T-helper 17 cell (primary cell): ENCODE measurements around the gene CMTM7. TPM values are rescaled to one million over a fixed set of nuclear protein-coding genes. Genes with fewer than 3 reads are reported as not detected.

ENCODE experiments used
- ATAC-seq: fragments of 150-1000 bp; cut with Tn5 transposase; 2 replicates; pipeline ENCODE4 v1.10.0; 2021; ENCODE audit warnings: mild to moderate bottlenecking, moderate library complexity
- DNase-seq, 3 donors: peaks; one replicate each; pipeline versions ENCODE4 v3.0.0 to v3.0.0-alpha.2; 2020 to 2021
- H3K9me3 ChIP-seq: one replicate; pipeline ENCODE4 v1.7.0; 2013; ENCODE audit warnings: low read length, mild to moderate bottlenecking; ENCODE audit not compliant: control insufficient read depth, poor library complexity, severe bottlenecking
- H3K27ac Mint-ChIP-seq: one replicate; pipeline ENCODE4 v1.8.0; 2022; ENCODE audit warnings: mild to moderate bottlenecking, moderate library complexity, mixed read lengths
- H3K27me3 Mint-ChIP-seq: one replicate; pipeline ENCODE4 v1.8.0; 2022; ENCODE audit warnings: mixed read lengths
- H3K36me3 Mint-ChIP-seq: one replicate; pipeline ENCODE4 v1.8.0; 2022; ENCODE audit warnings: low read depth, mixed read lengths
- H3K4me1 Mint-ChIP-seq: one replicate; pipeline ENCODE4 v1.8.0; 2022; ENCODE audit warnings: mild to moderate bottlenecking, mixed read lengths
- H3K4me3 Mint-ChIP-seq: one replicate; pipeline ENCODE4 v1.8.0; 2022; ENCODE audit warnings: mild to moderate bottlenecking, moderate library complexity, mixed read lengths
- total RNA-seq, 4 donors: library from RNA in 2 of 4; stranded (reverse) in 2 of 4; gene quantifications; one replicate each; pipeline ENCODE4 v1.2.3 and lab custom pipeline; 2022 to 2026

CMTM7 gene
- total RNA-seq, 2 donors from 2014 or later, result 38.5 to 45.3 TPM

DNA sequence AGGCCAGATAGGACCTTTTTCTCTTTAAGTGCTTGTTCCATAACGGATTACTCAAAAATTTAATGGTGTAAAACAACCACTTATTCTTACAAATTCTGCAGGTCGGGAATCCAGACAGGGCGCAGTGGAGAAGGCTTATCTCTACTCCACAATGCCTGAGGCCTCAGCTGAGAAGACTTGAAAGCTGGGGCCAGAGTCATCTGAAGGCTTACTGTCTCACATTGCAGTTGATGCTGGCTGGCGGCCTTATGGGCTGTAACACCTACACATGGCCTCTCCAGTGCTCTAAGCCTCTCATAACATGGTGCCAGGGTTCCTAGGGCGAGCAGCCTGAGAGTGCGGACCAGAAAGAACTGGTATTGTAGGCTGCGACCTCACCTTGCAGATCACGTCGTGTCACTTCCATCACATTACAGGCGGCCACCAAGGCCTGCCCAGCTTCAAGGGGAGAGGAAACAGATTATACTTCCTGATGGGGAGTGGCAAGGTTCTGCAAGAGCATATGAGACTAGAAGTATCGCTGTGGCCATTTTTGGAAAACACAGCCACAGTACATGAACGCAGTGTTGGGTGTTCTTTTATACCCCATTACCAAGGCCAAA is 32.4 kb downstream of the CMTM7 start:
- H3K27ac Mint-ChIP-seq, result peak overlapping the region; percentile 93
- peaks cover 61% of the 10 kb centered on the region for H3K4me1 Mint-ChIP-seq
- no peak for DNase-seq
- peak; percentile 53 for ATAC-seq
- H3K36me3 Mint-ChIP-seq, result peaks cover 4% of the 10 kb centered on the region
- no peaks in the 10 kb centered on the region for H3K27me3 Mint-ChIP-seq
- peak overlapping the region; percentile 67 for H3K4me3 Mint-ChIP-seq
- H3K9me3 ChIP-seq, result no peaks in the 10 kb centered on the region

DNA sequence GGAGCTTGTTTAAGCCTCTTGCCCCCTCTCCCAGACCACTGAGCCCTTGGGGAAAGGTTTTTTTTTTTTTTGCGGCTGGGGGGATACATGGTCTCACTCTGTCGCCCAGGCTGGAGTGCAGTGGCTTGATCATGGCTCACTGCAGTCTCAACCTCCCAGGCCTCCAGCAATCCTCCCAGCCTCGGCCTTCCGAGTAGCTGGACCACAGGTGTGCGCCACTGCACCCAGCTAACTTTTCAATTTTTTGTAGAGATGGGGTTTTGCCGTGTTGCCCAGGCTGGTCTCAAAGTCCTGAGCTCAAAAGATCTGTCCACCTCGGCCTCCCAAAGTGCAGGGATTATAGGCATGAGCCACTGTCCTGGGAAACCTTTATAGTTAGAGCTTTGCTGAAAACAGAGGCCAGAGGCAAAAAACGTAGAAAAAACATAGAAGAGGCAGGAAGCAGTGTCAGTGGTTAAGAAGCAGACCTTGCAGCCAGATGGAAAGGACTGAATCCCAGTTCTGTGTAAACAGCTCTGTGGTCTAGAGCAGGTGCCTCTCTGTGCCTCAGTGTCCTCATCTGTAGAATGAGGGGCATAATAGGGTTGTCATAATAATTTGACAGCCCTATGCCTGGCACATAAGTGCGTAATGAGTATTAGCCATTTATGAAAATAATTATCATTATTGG is 33.1 kb downstream of the CMTM7 start:
- Mint-ChIP-seq H3K27ac (peak overlapping the region; percentile 93), H3K36me3 (peaks cover 4% of the 10 kb centered on the region), H3K4me3 (peak overlapping the region; percentile 67), H3K4me1 (peaks cover 58% of the 10 kb centered on the region), H3K27me3 (no peaks in the 10 kb centered on the region)
- H3K9me3 ChIP-seq, result no peaks in the 10 kb centered on the region
- no peak for ATAC-seq
- DNase-seq, result no peak

DNA sequence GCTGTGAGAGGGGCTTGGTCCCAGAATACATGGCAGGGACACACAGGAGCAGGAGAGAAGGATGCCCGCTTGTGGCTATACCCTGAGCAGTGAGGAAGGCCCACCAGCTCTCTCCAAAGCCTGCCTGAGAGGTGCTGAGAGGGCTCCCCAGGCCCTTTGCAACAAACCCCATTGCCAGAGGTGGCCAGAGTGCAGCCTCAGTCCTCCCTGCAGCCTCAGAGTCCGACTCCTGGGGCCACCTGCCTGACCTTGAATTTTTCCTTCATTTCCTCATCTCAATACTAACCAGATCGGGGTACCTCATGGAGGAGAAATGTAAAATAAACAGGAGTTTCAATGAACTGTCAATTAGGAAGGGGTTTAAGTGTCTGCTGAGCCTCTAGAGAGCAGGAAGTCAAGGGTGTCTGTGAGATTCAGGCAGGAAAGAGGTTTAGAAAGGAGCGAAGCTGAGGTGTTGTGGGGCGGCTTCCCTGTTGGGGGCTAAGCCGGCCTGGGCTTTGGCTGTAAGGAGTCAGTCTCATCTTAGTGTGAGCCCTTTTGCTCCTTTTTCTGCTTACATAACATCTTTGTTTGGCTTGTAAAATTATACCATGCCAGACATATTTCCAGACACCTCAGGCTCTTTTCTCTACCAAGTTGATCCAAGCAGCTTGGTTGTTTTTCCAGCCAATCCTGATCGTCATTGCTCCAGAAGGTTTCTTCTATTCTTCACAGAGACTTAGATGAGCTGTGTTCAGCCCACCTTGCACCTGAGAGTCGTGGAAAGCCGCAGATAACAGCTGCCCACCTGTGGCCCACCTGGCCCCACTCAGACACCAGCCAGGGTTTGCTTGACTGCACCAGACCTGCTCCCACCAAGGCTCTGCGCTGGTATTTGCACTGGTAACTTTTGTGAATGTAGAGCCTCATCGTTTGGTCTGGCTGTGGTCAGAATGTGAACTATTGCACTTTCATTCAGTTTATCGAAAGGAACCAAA is 36.7 kb downstream of the CMTM7 start:
- Mint-ChIP-seq H3K27me3 (no peaks in the 10 kb centered on the region), H3K4me1 (peaks cover 71% of the 10 kb centered on the region), H3K4me3 (peak overlapping the region; percentile 82), H3K36me3 (peaks cover 3% of the 10 kb centered on the region), H3K27ac (peak overlapping the region; percentile 96)
- DNase-seq (no peak), ATAC-seq (peak; percentile 67)
- no peaks in the 10 kb centered on the region for H3K9me3 ChIP-seq

DNA sequence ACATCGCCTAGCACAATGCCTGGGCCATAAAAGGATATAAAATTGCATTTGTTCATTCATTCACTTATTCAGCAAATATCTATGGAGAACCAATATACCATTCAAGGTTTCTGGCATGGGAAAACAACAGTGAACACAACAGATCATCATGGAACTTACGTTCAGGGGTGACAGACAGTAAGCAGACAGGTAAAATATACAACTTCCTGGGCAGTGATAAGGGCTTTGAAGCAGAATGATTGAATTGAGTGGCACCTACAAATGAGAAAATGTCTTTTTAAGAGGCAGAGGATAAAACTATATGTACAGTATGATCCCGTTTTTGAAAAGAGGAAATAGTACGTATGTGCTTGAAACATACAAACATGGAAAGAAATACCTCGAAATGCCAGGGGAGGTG is 39.2 kb downstream of the CMTM7 start:
- peak overlapping the region; percentile 96 for H3K27ac Mint-ChIP-seq
- ATAC-seq, result no peak
- H3K27me3 Mint-ChIP-seq, result no peaks in the 10 kb centered on the region
- H3K9me3 ChIP-seq, result no peaks in the 10 kb centered on the region
- peaks cover 60% of the 10 kb centered on the region for H3K4me1 Mint-ChIP-seq
- DNase-seq, result no peak
- peaks cover 3% of the 10 kb centered on the region for H3K36me3 Mint-ChIP-seq
- H3K4me3 Mint-ChIP-seq, result no peak overlapping the region

DNA sequence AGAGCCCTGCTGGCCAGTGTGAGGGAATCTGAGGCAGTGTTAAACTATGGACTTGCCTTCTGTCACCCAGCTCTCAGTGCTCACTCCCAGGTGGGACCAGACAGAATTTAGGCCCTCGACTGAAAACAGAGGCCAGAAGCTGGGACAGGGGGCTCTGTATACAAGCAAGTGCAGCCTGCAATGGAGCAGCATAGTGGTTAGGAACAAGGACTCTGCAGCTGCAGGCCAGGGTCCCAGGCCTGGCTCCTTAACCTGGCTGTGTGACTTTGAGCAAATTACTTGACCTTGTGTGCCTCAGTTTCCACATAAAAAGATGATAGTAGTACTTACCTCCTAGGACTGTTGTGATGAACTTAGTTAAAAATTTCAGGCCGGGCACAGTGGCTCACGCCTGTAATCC is 39.8 kb downstream of the CMTM7 start:
- H3K4me3 Mint-ChIP-seq, result peak overlapping the region; percentile 7
- H3K4me1 Mint-ChIP-seq, result peaks cover 66% of the 10 kb centered on the region
- H3K27me3 Mint-ChIP-seq, result no peaks in the 10 kb centered on the region
- no peak for DNase-seq
- peak overlapping the region; percentile 96 for H3K27ac Mint-ChIP-seq
- ATAC-seq, result no peak
- peaks cover 3% of the 10 kb centered on the region for H3K36me3 Mint-ChIP-seq
- no peaks in the 10 kb centered on the region for H3K9me3 ChIP-seq

DNA sequence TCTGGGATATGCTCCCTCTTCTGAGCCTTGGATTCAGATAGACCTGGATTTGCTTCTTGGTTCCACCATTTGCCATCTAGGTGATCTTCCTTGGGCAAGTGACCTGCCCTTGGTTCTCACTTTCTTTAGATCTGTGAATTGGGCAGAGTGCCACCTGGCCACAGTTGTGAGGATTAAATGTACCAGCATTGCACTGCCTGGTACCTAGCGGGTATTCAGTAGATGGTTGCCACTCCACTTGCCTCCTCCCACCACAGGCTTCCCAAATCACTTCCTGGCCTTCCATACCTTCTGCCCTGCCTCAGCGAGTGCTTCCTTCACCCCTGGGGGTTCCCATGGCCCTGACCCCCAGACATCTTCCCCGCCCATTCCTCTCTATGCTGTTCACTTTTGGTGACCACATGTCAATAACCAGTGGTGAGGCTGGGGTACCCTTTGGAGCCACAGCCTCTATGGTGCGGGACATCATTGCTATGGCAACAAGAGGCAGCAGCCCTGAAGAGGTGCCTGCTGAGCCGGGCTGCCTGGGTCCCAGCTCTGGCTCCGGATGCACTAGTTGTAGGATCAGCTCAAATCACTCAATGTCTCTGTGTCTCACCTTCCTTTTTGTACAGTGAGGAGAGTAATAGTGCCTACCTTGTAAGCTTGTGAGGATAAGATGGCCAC is 40.5 kb downstream of the CMTM7 start:
- ATAC-seq (peak; percentile 34), DNase-seq (no peak)
- Mint-ChIP-seq H3K27ac (peak overlapping the region; percentile 96), H3K4me3 (peak overlapping the region; percentile 76), H3K27me3 (no peaks in the 10 kb centered on the region), H3K4me1 (peaks cover 68% of the 10 kb centered on the region), H3K36me3 (peaks cover 3% of the 10 kb centered on the region)
- H3K9me3 ChIP-seq, result no peaks in the 10 kb centered on the region

DNA sequence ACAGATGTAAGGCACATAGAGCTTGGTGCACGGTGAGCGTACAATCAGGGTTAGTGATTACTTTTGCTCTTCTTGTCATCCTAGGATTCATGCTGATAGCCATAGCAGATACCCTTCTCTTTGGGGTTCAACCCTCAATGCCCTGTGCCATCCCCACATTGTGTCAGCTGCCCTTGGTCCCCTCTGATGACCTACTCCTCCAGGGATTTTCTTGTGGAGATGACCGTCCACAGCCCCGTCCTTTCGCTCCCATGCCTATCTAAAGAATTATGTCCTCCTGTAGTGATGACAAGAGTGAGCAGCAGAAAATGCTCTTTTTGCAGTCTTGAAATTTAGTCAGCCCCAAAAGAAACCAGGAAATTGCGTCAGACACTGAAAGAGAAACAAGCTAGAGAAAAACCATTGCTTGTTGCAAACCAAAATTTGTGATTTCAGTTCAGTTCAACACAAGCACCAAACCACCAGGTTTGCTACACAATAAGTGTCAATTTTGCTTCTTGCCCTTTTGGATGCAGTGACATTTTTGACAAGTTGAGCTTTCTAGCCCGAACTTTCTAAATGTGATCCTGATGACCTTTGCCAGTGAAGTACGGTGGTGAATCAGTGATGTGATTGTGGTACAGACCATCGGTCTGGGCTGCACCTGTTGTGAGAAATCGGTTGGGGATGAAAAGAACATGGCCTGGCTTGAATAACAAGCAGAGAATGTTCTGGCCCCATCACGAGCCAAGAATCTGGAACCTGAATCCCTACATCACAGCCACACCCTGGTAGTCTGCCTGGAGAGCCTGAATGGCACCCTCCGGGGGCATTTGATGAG is 41.3 kb downstream of the CMTM7 start:
- Mint-ChIP-seq H3K36me3 (peaks cover 3% of the 10 kb centered on the region), H3K27ac (peak overlapping the region; percentile 96), H3K4me3 (peak overlapping the region; percentile 76), H3K27me3 (no peaks in the 10 kb centered on the region), H3K4me1 (peaks cover 63% of the 10 kb centered on the region)
- peak; percentile 60 for ATAC-seq
- H3K9me3 ChIP-seq, result no peaks in the 10 kb centered on the region
- no peak for DNase-seq

DNA sequence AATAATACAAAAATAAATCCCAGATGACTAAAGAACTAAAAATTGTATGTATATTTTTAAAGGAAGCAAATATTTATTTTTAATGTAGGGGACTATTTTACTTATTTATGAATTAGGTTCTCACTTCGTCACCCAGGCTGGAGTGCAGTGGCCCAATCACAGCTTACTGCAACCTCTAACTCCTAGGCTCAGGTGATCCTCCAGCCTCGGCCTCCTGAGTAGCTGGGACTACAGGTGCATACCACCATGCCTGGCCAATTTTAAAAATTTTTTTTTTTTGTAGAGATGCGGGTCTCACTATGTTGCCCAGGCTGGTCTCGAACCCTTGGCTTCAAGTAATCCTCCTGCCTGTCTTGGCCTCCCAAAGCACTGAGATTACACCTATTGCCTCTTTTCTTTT is 42.6 kb downstream of the CMTM7 start:
- H3K4me3 Mint-ChIP-seq, result no peak overlapping the region

DNA sequence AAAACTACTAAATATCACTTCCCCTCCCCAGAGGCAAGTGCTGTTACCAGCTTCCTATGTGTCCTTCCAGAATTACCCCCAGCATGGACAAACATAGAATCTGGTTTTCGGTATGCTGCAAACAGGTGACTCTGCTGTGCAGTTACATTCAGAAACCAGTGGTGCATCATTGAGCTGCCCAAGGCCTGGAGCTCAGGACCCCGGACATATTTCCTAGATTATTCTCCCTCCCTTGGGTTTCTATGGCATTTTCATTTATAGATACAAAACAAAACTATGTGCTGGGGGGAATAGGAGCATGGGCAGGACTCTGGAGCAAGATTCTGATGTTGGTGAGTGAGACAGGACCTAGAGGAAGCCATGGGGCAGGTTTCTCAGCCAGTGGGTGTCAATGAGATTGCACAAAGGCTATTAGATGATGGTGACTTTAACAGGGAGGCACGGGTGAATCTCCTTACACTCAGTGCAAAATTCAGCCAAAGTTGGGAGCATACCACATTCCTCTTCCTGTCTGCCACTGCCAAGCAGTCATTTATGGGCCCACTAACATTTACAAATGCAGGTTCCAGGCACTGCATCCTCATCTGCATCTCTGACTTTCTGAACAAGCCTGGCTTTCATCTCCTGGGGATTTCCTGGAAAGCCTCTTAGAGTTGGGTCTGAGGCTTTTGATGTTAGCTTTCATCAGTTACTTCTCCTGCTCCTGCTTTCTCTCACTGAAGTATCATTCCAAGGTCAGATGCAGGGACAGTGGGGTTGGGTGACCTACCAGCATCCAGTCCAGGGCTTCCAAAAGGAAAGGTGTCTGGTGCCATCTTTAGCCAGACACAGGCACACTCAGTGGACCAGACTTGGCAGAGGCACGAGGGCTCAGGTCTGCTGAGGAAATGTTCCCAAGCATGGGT is 44.5 kb downstream of the CMTM7 start:
- Mint-ChIP-seq H3K4me3 (no peak overlapping the region), H3K4me1 (peaks cover 53% of the 10 kb centered on the region), H3K27me3 (no peaks in the 10 kb centered on the region), H3K27ac (peak overlapping the region; percentile 80), H3K36me3 (no peaks in the 10 kb centered on the region)
- H3K9me3 ChIP-seq, result no peaks in the 10 kb centered on the region
- ATAC-seq, result peak; percentile 34
- DNase-seq, result no peak

More for the DNA sequence above, 42.6 kb downstream of the CMTM7 start:
- no peaks in the 10 kb centered on the region for H3K9me3 ChIP-seq
- Mint-ChIP-seq H3K27ac (peak overlapping the region; percentile 96), H3K36me3 (peaks cover 3% of the 10 kb centered on the region), H3K27me3 (no peaks in the 10 kb centered on the region), H3K4me1 (peaks cover 62% of the 10 kb centered on the region)
- DNase-seq, result no peak
- no peak for ATAC-seq

DNA sequence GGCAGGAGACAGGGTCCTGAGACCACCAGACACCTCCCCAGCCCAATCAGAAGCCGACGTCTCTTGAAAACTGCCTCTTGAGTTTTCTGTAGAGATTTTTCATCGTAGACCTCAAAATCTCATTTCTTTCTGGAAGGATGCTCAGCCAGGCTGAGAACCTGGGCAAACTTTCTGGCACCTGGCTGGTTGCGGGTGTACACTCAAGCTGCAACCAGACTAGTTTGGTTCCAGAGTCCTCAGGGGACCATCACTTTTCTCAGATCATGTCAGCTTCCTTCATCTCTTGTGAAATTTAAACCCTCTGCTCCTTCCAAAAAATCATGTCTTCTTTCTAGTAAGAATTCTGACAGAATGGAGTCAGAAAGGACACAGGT is 45.1 kb downstream of the CMTM7 start:
- Mint-ChIP-seq H3K4me1 (peaks cover 53% of the 10 kb centered on the region), H3K27me3 (no peaks in the 10 kb centered on the region), H3K36me3 (peaks cover 3% of the 10 kb centered on the region), H3K4me3 (peak overlapping the region; percentile 53), H3K27ac (peak overlapping the region; percentile 80)
- DNase-seq (no peak), ATAC-seq (no peak)
- H3K9me3 ChIP-seq, result no peaks in the 10 kb centered on the region

DNA sequence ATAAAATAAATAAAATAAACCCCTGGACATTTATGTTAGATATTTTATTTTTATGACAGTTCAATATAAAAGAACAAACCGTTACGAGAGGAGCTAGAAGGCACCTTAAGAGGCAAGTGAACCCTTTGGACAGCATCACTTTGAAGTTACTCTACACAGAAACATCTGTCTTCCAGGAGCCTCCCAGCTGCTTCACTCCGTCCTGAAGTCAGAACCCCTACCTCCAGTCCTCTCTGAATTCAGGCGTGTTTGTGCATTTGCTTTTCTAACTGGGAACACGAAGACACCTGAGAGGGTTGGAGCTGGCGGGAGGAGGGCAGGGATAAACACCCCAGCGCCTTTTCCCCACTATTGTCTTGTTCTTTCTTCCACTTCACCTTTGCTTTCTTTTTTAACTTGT is 46.2 kb downstream of the CMTM7 start:
- Mint-ChIP-seq H3K27ac (peak overlapping the region; percentile 92), H3K4me1 (peaks cover 49% of the 10 kb centered on the region), H3K27me3 (no peaks in the 10 kb centered on the region), H3K36me3 (peaks cover 9% of the 10 kb centered on the region), H3K4me3 (no peak overlapping the region)
- ATAC-seq (no peak), DNase-seq (no peak)
- no peaks in the 10 kb centered on the region for H3K9me3 ChIP-seq
